Renal pelvis (tissue), 12 donors: ENCODE measurements around the gene HIGD2A. TPM values are rescaled to one million over a fixed set of nuclear protein-coding genes. Genes with fewer than 3 reads are reported as not detected.
A peak's percentile ranks its signal among the peaks of the same experiment; 100 is the strongest.

ENCODE experiments used
- DNase-seq: peaks from one replicate; pipeline ENCODE4 v3.0.0-alpha.2; 2013
- long read RNA-seq, 16 experiments: transcript quantifications; one replicate each; lab custom pipeline, GENCODE V29; 2026
- polyA plus RNA-seq, 3 donors: library from polyadenylated mRNA; unstranded; fragments of 120-200 nt; gene quantifications; one replicate each; pipeline ENCODE4 v1.2.1, GENCODE V29; 2013; ENCODE audit not compliant: insufficient read length in 3 of 3

The HIGD2A gene
- 100 to 1,000 TPM; 104 to 127 (median 124) TPM for polyA plus RNA-seq
- long read RNA-seq, donor 1, transcript HIGD2A-201 (2 exons, 668 nt): major isoform, 133 of 133 reads
- long read RNA-seq, donor 1, partial matches to known transcripts: 0 of 133 reads
- long read RNA-seq, donor 1, other reads (novel, unspliced or antisense): 0 of 133 reads
- long read RNA-seq, donor 2, transcript HIGD2A-201 (2 exons, 668 nt): major isoform, 167 of 167 reads
- long read RNA-seq, donor 2, partial matches to known transcripts: 0 of 167 reads
- long read RNA-seq, donor 2, other reads (novel, unspliced or antisense): 0 of 167 reads
- long read RNA-seq, donor 3, transcript HIGD2A-201 (2 exons, 668 nt): major isoform, 140 of 140 reads
- long read RNA-seq, donor 3, partial matches to known transcripts: 0 of 140 reads
- long read RNA-seq, donor 3, other reads (novel, unspliced or antisense): 0 of 140 reads
- long read RNA-seq, donor 4, transcript HIGD2A-201 (2 exons, 668 nt): major isoform, 173 of 244 reads
- long read RNA-seq, donor 4, partial matches to known transcripts: 71 of 244 reads
- long read RNA-seq, donor 4, other reads (novel, unspliced or antisense): 0 of 244 reads
- long read RNA-seq, donor 5, transcript HIGD2A-201 (2 exons, 668 nt): major isoform, 95 of 95 reads
- long read RNA-seq, donor 5, partial matches to known transcripts: 0 of 95 reads
- long read RNA-seq, donor 5, other reads (novel, unspliced or antisense): 0 of 95 reads
- long read RNA-seq, donor 6, transcript HIGD2A-201 (2 exons, 668 nt): major isoform, 84 of 84 reads
- long read RNA-seq, donor 6, partial matches to known transcripts: 0 of 84 reads
- long read RNA-seq, donor 6, other reads (novel, unspliced or antisense): 0 of 84 reads
- long read RNA-seq, donor 7, transcript HIGD2A-201 (2 exons, 668 nt): major isoform, 181 of 181 reads
- long read RNA-seq, donor 7, partial matches to known transcripts: 0 of 181 reads
- long read RNA-seq, donor 7, other reads (novel, unspliced or antisense): 0 of 181 reads
- long read RNA-seq, donor 8, transcript HIGD2A-201 (2 exons, 668 nt): major isoform, 44 of 44 reads
- long read RNA-seq, donor 8, partial matches to known transcripts: 0 of 44 reads
- long read RNA-seq, donor 8, other reads (novel, unspliced or antisense): 0 of 44 reads
- long read RNA-seq, donor 9, transcript HIGD2A-201 (2 exons, 668 nt): major isoform, 175 of 251 reads
- long read RNA-seq, donor 9, partial matches to known transcripts: 76 of 251 reads
- long read RNA-seq, donor 9, other reads (novel, unspliced or antisense): 0 of 251 reads
- long read RNA-seq, donor 10, transcript HIGD2A-201 (2 exons, 668 nt): major isoform, 119 of 119 reads
- long read RNA-seq, donor 10, partial matches to known transcripts: 0 of 119 reads
- long read RNA-seq, donor 10, other reads (novel, unspliced or antisense): 0 of 119 reads
- long read RNA-seq, donor 11, transcript HIGD2A-201 (2 exons, 668 nt): major isoform, 99 of 99 reads
- long read RNA-seq, donor 11, partial matches to known transcripts: 0 of 99 reads
- long read RNA-seq, donor 11, other reads (novel, unspliced or antisense): 0 of 99 reads
- long read RNA-seq, donor 12, transcript HIGD2A-201 (2 exons, 668 nt): major isoform, 155 of 205 reads
- long read RNA-seq, donor 12, partial matches to known transcripts: 50 of 205 reads
- long read RNA-seq, donor 12, other reads (novel, unspliced or antisense): 0 of 205 reads
- long read RNA-seq, donor 13, transcript HIGD2A-201 (2 exons, 668 nt): major isoform, 97 of 97 reads
- long read RNA-seq, donor 13, partial matches to known transcripts: 0 of 97 reads
- long read RNA-seq, donor 13, other reads (novel, unspliced or antisense): 0 of 97 reads
- long read RNA-seq, donor 14, transcript HIGD2A-201 (2 exons, 668 nt): major isoform, 271 of 271 reads
- long read RNA-seq, donor 14, partial matches to known transcripts: 0 of 271 reads
- long read RNA-seq, donor 14, other reads (novel, unspliced or antisense): 0 of 271 reads
- long read RNA-seq, donor 15, transcript HIGD2A-201 (2 exons, 668 nt): major isoform, 187 of 187 reads
- long read RNA-seq, donor 15, partial matches to known transcripts: 0 of 187 reads
- long read RNA-seq, donor 15, other reads (novel, unspliced or antisense): 0 of 187 reads
- long read RNA-seq, donor 16, transcript HIGD2A-201 (2 exons, 668 nt): major isoform, 180 of 180 reads
- long read RNA-seq, donor 16, partial matches to known transcripts: 0 of 180 reads
- long read RNA-seq, donor 16, other reads (novel, unspliced or antisense): 0 of 180 reads

GRCh38 chr5:176388444-176389134 is at the start of gene HIGD2A, which contains the start of gene NOP16:
Gene HIGD2A, plus strand, starts transcription at chr5:176388751. Its CDS starts 69 bp downstream, at chr5:176388820.
Gene NOP16, minus strand, starts transcription at chr5:176388598. Its CDS starts 59 bp downstream, at chr5:176388539.
- peak; percentile 99 for DNase-seq

DNA sequence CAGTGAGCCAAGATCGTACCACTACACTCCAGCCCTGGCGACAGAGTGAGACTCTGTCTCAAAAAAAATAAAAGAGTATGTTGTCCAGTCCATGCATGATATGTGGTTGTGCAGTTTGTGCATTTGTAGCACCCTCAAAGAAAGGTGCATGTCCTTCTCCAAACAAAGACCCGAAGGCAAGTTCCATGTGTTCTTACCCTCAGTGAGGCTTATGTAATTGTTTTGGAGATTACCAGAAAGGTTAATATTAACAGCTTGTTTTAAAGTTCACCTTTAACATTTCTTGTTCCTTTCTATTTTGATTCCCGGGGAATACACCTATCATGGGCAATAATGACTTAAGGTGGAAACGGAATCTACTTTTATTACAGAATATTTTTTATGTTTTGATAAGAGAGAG is 49.2 kb upstream of the HIGD2A start:
- DNase-seq: no peak

- DNase-seq: no peak
Observed at GRCh38 chr5:176341325-176342157, 47.0 kb upstream of the HIGD2A start.

- no peak for DNase-seq
Observed at GRCh38 chr5:176342158-176342483, 46.4 kb upstream of the HIGD2A start.

GRCh38 chr5:176342766-176343458 is 45.6 kb upstream of the HIGD2A start:
- no peak for DNase-seq

- no peak for DNase-seq
Observed at GRCh38 chr5:176350416-176350815, 38.1 kb upstream of the HIGD2A start.

DNA sequence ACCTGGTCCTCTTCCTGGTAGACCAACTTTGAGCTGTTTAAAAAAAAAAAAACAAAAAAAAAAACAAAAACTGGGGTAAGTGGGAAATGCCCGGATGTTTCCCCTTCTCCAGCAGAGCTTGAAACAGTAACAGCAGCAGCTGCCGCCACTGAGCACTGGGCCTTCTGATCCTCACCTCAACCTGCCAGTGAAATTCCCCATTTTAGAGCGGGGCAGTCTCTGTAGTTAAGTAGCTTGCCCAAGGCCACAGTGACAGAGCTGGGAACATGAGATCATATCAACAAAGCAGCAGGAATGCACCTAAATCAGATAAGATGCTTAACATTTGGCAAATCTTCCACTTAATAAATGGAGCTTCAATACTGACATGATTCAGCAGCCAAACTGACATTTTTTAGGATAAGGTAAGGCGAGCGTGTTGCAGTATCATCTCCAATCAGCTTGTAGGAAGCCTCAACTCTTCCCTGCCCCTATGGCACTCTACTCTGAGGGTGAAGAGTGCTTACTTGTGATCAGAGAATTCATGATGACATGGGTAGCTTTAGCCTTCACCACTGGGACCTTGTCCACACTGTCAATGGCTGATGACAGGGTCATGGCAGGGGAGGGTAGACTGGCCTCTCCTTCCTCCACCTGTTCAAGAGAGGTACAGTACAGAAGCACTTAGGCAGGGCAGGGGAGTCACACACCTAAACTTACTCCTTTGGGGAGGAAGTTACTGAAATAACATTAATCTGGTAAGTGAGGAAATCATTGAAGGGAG is 36.3 kb upstream of the HIGD2A start:
- no peak for DNase-seq

GRCh38 chr5:176353533-176353932 is 35.0 kb upstream of the HIGD2A start:
- no peak for DNase-seq

DNA sequence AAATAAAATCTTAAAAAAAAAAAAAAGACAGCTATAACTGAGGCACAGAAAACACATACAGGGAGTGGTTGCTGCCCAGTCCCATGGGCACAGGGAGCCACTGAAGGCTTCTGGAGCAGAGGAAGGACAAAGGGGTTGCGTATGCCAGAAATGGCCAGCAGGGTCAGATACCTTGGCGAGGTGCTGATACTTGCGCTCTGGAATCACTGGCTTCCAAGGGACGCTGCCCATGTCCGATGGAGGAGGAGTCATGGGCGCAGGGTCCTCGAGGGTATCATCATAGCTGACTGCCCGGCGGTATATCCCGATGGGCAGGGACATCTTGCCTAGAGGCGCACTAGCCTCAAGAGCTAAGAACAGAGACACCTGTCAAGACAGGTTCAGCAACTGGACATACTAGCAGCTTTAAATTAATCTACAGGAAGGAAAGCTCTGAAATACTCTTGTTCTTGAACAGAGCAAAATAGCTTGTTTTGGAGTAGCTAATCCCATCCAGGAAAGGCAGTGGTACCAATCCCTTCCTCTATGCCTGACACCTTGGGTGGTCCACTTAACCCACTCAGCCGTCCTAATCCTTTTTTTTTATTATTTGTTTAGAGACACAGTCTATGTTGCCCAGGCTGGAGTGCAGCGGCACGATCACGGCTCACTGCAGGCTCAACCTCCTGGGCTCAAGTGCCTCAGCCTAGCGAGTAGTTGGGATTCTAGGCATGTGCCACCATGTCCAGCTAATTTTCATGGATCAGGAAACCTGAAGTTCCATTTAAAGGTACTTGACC is 33.0 kb upstream of the HIGD2A start:
- no peak for DNase-seq

- peak; percentile 10 for DNase-seq
Observed at GRCh38 chr5:176356179-176356566, 32.4 kb upstream of the HIGD2A start.

DNA sequence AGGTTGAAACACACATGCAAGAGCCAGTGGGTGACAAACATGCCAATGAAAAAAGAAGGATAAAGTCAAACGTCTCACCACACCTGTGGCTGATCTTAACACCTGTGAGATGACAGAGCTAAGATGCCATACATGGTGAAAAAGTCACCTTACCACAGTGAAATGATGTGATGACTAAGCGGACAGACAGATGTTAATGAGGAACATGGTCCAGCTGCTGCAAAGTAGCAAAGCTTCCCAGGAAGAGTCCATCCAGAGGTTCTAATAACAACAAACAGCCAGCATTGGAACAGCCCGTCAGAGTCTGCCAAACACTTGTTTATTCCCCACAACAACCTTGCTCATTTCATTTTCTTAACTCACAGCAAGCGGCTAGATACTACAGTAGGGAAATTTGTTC is 28.9 kb upstream of the HIGD2A start:
- no peak for DNase-seq

- peak; percentile 27 for DNase-seq
Observed at GRCh38 chr5:176360894-176361436, 27.6 kb upstream of the HIGD2A start.

DNA sequence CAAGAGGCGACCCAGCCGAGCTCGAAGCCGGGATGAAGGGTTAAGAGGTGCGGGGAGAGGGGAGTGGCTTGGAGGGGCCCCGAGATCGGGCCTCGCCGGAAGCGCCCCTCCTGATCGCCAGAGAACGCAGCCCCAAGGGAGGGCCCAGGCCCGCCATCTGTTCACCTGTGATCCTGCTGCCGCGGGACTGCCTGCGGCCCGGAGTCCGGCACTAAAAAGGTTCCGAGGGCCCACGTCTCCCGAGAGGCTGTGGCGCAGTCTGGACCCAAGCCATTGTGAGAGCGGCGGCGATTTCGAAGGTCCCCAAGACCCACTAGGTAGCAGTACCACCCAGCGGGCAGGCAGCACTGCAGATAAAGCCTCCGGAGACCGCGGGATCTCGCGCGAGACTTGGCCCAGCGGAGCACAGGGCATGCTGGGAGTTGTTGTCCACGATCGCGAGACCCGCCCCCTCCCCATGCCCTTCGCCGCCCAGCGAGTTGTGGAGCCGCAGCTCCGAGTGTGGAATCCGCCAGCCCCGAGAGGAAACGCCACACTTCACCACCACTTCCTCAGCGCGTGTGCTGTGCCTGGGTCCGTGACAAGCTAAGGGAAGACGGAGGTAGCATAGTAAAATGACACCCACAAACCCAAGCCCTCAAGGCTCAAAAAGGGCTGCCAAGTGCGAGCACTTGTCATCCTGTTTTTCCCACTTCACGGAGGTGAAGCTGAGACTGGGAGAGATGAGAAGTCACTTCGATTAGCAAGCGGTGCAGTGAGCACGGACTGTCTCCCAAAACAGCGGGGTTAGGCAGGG is 26.9 kb upstream of the HIGD2A start, which contains the start of gene KIAA1191:
Gene KIAA1191 (minus strand): TSS at position 328 of the 796 bp plus-strand sequence. CDS start 2,256 bp downstream, outside the sequence.
- peak; percentile 91 for DNase-seq

DNA sequence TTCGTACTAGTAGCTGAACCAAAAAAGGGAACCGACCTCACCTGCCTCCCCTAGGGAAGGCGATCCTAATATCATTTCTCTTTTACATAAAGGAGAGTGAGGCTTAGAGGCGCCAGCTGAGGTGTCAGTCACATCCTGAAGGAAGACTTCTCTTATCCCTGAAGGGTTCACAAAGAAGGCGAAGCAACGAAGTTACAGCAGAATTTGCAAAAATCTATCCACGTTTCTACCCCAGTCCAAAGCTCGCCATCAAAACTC is 26.4 kb upstream of the HIGD2A start:
- no peak for DNase-seq
